Measurements from ENCODE around the gene LOX.

LOX gene

DNA sequence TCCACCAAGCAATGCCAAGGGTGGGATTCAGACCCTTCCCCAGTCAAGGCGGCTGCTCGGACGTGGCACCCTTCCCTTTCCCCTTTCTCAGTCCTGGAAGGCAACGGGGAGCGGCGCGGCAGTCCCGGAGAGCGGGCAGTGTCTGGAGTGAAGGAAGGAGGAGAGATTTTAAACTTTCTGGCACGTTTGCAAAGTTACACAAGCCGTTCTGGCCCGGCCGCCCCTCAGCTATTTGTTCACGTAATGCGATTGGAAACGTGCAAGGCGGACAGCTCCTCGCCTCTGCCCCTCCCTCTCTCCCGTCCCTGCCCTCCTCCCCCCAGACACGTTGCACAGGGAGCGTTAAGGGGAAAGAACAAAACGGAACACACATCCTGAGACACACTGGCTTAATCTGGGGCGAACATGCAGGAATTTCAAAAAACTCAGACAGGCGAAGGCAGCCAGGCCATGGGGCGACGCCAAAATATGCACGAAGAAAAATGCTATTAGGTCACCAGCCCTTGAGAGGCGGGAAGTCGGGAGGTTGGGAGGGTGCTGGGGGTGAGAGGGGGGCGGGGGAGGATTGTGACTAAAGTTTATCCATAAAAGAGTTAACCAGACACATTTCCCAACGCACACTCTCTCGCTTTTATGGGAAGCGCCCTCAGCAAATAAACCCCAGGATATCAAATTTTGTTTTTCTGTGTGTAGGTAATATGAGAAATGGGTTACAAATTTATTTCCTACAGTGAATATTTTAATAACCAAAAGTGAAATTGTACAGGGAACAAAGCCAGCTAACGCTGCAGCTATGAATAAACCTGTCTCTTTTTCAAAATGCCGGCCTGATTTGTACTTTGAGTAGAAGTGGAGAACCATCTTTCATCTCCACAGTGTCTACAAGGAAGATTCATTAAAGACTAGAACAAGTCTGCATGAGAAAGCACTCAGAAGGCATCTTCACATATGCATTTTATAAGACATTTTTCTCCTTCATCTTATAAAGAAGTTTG, at the start of gene LOX:
TSS of gene LOX (minus strand) at position 144 of the 995 bp plus-strand sequence. CDS start 274 bp downstream, outside the sequence.
- DNase-seq: no peak

GRCh38 chr5:122126756-122127321, 48.8 kb upstream of the LOX start:
- DNase-seq: no peak

- DNase-seq: no peak
Measured at GRCh38 chr5:122126177-122126755, 48.2 kb upstream of the LOX start.

DNA sequence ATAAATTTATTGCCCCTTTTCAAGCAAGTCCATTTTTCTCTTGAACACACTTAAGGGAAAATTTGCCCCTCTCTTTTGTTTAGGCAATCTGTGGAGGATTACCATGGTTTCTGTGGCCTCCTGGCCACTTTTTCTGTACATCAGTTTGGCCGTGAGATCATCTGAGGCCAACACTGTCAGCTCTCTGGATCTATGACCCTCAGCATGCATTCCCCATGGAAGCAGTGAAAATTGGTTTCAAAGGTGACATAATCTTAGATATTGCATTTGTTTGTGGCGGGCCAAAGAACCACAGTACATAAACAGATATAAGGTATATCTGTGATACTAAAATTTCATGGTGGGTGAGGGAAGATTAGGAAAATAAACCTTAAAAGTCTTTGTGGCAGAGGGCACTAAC, 46.7 kb upstream of the LOX start:
- DNase-seq: no peak

GRCh38 chr5:122121479-122122465, 43.7 kb upstream of the LOX start:
- DNase-seq: no peak

GRCh38 chr5:122120957-122121356, 42.9 kb upstream of the LOX start:
- peak; percentile 10 to 26 for DNase-seq

- no peak for DNase-seq
Measured at GRCh38 chr5:122120493-122120892, 42.4 kb upstream of the LOX start.

DNA sequence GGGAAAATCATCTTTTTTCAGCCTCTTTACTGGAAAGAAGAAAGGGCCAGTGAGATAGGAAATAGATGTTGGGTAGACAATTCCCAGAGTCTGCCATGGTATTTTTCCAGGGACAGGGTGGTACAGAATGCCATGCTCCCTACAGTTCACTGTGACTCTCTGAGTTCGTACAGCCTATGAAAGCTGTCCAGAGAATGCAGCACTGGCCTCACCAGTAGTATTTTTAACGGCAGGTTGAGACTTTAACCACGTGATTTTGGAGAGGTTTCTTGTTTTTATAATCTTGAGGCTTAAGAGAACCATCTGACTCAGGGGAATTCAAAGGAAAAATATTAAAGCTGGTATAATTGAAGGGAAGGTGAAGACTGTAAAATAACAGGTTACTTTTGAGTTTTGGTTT, 41.1 kb upstream of the LOX start:
- DNase-seq: no peak

DNA sequence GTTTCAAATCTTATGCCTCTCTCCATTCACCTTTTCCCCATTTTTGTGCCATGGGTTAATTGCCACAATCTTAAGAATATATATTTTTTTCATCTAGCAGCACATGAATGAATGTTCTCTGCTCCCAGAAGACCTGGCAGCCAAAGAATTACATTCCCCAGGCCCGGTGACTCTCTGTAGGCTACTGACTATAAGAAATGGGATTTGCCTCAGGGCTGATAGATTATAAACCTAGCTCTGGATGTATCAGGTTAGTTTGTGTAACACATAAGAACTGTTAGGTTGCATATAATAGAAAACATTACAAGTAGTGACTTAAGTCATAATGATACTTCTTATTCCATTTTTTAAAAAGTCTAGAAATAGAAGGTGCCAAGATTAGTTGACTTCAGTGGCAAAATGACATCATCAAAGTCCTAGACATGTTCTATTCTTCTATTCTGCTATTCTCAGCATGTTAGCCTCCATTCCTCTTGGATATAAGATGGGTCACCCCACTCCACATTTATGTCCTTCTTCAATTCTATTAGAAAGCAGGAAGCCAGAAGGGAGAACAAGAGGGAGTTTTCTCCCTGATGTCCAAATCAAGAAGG, 40.4 kb upstream of the LOX start:
- DNase-seq: no peak

GRCh38 chr5:122114501-122114900, 36.4 kb upstream of the LOX start:
- DNase-seq: no peak

GRCh38 chr5:122112733-122113558, 34.9 kb upstream of the LOX start:
- DNase-seq: no peak

DNA sequence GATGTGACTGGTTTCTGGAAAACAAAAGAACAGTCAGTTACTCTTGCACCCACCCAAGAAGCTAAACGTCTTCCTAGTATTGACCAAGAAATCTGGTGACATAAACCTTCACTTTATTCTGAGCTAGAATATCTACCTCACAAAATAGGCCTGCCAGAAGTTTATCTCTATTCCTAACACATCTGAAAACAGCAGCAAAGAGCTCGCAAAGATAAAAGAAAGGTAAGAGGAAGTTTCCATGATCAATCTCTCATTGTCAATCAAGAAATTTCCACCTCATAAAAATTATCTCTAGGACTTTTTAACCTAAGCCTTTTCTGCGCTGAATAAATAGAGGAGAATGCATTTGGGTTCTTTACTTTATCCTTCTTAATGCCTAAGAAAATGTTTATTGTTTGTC, 34.0 kb upstream of the LOX start:
- DNase-seq: no peak

DNA sequence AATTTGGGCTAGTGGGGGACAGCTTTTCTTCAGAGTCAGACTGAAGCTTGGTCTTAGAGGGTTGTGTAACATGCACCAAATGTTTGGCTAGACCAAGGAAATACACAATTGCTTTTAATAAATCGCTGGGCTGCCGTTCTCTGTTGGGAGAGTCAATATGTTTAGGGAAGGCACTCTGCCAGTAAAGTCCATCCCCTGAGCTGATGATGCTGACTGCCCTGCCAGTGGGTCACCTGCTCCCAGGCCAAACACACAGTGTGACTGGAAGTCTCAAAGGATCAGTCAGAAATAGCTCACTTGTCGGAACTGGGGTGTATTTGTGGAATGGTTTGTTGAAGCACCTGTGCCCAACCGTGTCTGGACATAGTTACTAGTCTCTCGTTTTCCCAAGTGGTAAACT, 33.4 kb upstream of the LOX start:
- DNase-seq: no peak

GRCh38 chr5:122110987-122111386, 32.9 kb upstream of the LOX start:
- no peak for DNase-seq

GRCh38 chr5:122107016-122107415, 29.0 kb upstream of the LOX start:
- no peak for DNase-seq

- no peak for DNase-seq
Measured at GRCh38 chr5:122105909-122106308, 27.9 kb upstream of the LOX start.

DNA sequence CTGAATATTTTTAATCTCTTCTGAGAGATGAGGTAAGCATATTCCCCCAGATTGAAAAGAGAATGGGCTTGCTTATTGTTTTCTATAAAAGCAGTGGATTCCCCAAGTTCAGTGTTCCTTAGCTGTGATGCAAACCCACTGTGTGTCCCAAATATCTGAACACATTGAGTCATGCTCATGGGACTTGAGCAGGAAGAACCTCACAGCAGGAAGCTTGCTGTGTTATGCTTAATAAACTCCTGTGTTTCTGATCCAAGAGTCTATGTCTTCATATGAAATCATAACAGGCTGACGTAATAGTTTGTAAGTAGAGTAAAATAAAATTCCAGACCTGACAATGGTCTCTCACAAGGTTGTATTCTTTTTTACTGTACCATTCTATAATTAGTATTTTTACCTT, 24.8 kb upstream of the LOX start:
- DNase-seq: no peak

DNA sequence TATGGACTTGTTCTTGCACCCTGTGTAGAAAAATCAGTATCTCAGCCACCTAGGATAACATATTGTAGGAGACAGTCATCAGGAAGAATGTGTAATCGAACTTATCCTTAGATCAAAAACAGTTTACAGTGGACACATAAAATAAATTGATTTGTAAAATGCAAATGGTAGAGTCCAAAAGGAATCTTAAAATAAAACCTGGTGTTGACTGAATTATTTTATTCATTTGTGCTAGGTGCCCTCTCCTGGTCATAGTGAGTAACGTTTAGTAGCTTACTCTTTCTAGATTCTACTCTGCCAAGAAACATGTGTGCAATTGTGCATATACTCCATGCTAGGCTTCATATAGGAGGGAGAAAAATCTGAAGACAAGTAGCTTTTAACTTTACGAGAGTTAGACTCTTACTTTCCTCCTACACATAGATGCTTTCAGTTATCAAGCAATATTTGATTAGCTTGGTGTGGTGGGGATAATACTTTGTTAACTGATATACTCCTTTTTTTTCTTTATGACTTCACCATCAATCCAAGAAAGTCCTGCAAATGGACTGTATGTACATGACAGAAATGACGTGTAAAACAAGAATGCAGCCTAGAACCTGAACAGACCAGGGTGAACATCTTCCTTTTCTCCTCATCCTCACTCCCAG, 23.7 kb upstream of the LOX start:
- peak; percentile 41 to 55 for DNase-seq

- DNase-seq: no peak
Measured at GRCh38 chr5:122099060-122099790, 21.2 kb upstream of the LOX start.

GRCh38 chr5:122097391-122097790, 19.3 kb upstream of the LOX start:
- DNase-seq: no peak

All from AML-193 (cell line).